Neural cell (in vitro differentiated cells): ENCODE measurements around the gene IPO5. TPM values are rescaled to one million over a fixed set of nuclear protein-coding genes. Genes with fewer than 3 reads are reported as not detected.

ENCODE experiments used
- H2AFZ ChIP-seq: fragments of 200-600, 300-800 bp; sonication (generic), shearing (Covaris generic); 2 replicates; pipeline ENCODE4 v1.6.0; 2014; ENCODE audit warnings: low read depth, mild to moderate bottlenecking, antibody characterized with exemption, low read length, moderate library complexity
- H3F3A ChIP-seq: fragments of 200-600 bp; shearing (Covaris generic); 2 replicates; pipeline ENCODE4 v1.6.1; 2016; ENCODE audit warnings: mild to moderate bottlenecking, moderate library complexity, mixed read lengths, antibody characterized with exemption, low read length; ENCODE audit not compliant: insufficient read depth, poor library complexity, severe bottlenecking
- H3K27ac ChIP-seq: fragments of 200-600, 300-800 bp; sonication (generic), shearing (Covaris generic); 2 replicates; pipeline ENCODE4 v1.5.1; 2014; ENCODE audit warnings: mild to moderate bottlenecking, low read length, moderate library complexity
- H3K27me3 ChIP-seq: fragments of 300-800, 200-600 bp; sonication (generic), shearing (Covaris generic); 2 replicates; pipeline ENCODE4 v1.6.0; 2014; ENCODE audit warnings: mild to moderate bottlenecking, low read depth, low read length, moderate library complexity; ENCODE audit not compliant: insufficient read depth
- H3K36me3 ChIP-seq: fragments of 300-800, 200-600 bp; sonication (generic), shearing (Covaris generic); 2 replicates; pipeline ENCODE4 v1.5.1; 2014; ENCODE audit warnings: mild to moderate bottlenecking, antibody characterized with exemption, low read length, moderate library complexity; ENCODE audit not compliant: insufficient read depth
- H3K4me2 ChIP-seq: fragments of 300-800, 200-600 bp; sonication (generic), shearing (Covaris generic); 2 replicates; pipeline ENCODE4 v1.6.0; 2014; ENCODE audit warnings: mild to moderate bottlenecking, low read length
- H3K4me3 ChIP-seq: fragments of 300-800, 200-600 bp; sonication (generic), shearing (Covaris generic); 2 replicates; pipeline ENCODE4 v1.5.1; 2014; ENCODE audit warnings: mild to moderate bottlenecking, low read length, moderate library complexity
- H3K79me2 ChIP-seq: fragments of 200-600 bp; shearing (Covaris generic); replicated peaks from 2 replicates; pipeline ENCODE4 v1.6.0; 2014; ENCODE audit warnings: mild to moderate bottlenecking, low read length, moderate library complexity; ENCODE audit not compliant: insufficient read depth
- H3K9ac ChIP-seq: fragments of 300-800, 200-600 bp; sonication (generic), shearing (Covaris generic); 2 replicates; pipeline ENCODE4 v1.6.1; 2016; ENCODE audit warnings: mild to moderate bottlenecking, low read length, mixed read lengths
- H3K9me2 ChIP-seq: fragments of 200-600 bp; shearing (Covaris generic); 2 replicates; pipeline ENCODE4 v1.6.1; 2016; ENCODE audit warnings: mild to moderate bottlenecking, low read length, mixed read lengths; ENCODE audit not compliant: insufficient read depth
- H3K9me3 ChIP-seq: fragments of 200-600, 300-800 bp; sonication (generic), shearing (Covaris generic); 2 replicates; pipeline ENCODE4 v1.6.1; 2016; ENCODE audit warnings: mild to moderate bottlenecking, mixed run types, low read length, moderate library complexity, mixed read lengths
- H4K20me1 ChIP-seq: fragments of 200-600 bp; shearing (Covaris generic); 2 replicates; pipeline ENCODE4 v1.6.1; 2016; ENCODE audit warnings: mild to moderate bottlenecking, mixed run types; ENCODE audit not compliant: insufficient read depth
- EP300 ChIP-seq: fragments of 450-650 bp; conservative IDR thresholded peaks from 2 replicates; pipeline ENCODE4 v1.6.1; 2014; ENCODE audit warnings: antibody characterized with exemption, mild to moderate bottlenecking, moderate library complexity; ENCODE audit not compliant: poor library complexity, severe bottlenecking
- EZH2 ChIP-seq: fragments of 200-600, 300-800 bp; shearing (Covaris generic), sonication (generic); IDR thresholded peaks from 2 replicates; pipeline ENCODE4 v1.6.1; 2014; ENCODE audit warnings: antibody characterized with exemption, low read length, borderline replicate concordance, mild to moderate bottlenecking; ENCODE audit not compliant: insufficient read depth, poor library complexity, severe bottlenecking
- MXI1 ChIP-seq: fragments of 450-650 bp; conservative IDR thresholded peaks from 2 replicates; pipeline ENCODE4 v1.6.1; 2014; ENCODE audit warnings: antibody characterized with exemption, mild to moderate bottlenecking; ENCODE audit not compliant: poor library complexity, severe bottlenecking
- POLR2AphosphoS5 ChIP-seq: IDR thresholded peaks from 2 replicates; pipeline ENCODE4 v1.6.1; 2012
- RAD21 ChIP-seq: fragments of 450-650 bp; conservative IDR thresholded peaks from 2 replicates; pipeline ENCODE4 v1.6.1; 2014; ENCODE audit warnings: antibody characterized with exemption, mild to moderate bottlenecking, moderate library complexity
- SMC3 ChIP-seq: fragments of 450-650 bp; conservative IDR thresholded peaks from 2 replicates; pipeline ENCODE4 v1.6.1; 2014; ENCODE audit warnings: antibody characterized with exemption, mild to moderate bottlenecking, moderate library complexity; ENCODE audit not compliant: poor library complexity
- TAF1 ChIP-seq: IDR thresholded peaks from 2 replicates; pipeline ENCODE4 v1.6.1; 2012; ENCODE audit warnings: low read depth
- polyA plus RNA-seq: library from polyadenylated mRNA; depleted of rRNA; stranded (reverse); fragments of >200 nt; gene quantifications from 2 replicates; pipeline ENCODE4 v1.2.3, GENCODE V29; 2014
- TF ChIP-seq, protein P1 (sequence below): fragments of 450-650 bp; IDR thresholded peaks from 2 replicates; pipeline ENCODE4 v1.5.1; 2014; ENCODE audit warnings: antibody characterized with exemption, mild to moderate bottlenecking, moderate library complexity; ENCODE audit not compliant: poor library complexity, severe bottlenecking
- TF ChIP-seq, protein P2 (sequence below): IDR thresholded peaks from 2 replicates; pipeline ENCODE4 v1.6.1; 2012; ENCODE audit warnings: borderline replicate concordance

Gene IPO5
- polyA plus RNA-seq, 1 donor from 2014 or later: 83.4 TPM

DNA sequence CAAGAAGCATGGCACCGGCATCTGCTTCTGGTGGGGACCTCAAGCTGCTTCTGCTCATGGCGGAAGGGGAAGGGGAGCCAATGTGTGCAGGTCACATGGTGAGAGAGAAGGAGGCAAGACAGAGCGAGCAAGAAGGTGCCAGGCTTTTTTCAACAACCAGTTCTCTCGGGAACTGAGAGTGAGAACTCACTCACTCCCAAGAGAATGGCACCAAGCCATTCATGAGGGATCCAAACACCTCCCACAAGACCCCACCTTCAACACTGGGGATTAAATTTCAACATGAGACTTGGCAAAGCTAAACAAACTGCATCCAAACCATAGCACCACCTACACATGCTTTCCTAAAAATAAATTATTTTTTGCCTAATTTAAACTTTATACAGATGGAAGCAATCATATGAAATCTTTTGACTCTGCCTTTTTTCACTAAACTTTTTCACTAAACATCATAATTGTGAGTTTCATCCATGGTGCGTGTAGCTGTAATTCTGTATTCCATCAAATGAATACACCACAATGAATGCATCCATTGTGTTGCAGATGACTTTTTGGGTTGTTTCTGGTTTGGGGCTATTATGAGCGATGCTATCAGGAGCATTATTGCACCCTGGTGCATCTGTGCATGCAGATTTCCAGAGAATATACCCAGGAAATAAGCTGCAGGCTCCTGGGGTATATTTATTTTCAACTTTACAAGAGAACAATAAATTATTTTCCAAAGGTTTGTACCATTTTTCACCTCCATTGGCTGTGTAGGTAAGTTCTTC lies 14.6 kb upstream of the IPO5 start:
- no peaks in the 10 kb centered on the region for H3K9me2 ChIP-seq
- H3K4me3 ChIP-seq: no peak overlapping the region

DNA sequence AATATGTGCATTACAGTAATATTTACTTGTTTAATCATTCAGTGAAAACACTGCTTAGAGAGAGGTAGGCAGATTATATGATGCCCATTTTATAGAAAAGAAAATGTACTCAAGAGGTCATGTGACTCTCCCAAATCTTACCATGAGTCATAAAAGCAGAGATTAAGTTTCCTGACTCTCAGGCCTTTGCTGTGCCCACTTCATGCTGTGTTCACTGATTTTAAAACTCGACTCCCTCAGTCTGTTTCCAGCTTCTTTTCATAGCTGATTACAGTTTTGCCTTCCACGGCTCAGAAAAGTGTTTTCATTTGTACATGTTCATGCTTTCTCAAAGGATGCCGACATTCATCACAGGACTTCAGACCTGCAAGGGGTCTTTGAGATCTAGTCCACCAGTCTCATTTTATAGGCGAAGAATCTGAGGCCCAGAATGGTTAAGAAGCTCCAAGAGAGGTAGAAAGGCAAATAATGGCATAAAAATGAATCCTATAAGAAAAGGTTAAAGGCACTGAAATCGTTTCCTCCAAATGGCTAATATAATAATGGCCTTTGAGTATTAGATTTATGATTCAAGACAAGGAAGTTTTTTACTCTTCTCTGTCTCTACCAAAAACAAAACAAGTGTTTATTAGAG lies 9.0 kb upstream of the IPO5 start:
- no peaks in the 10 kb centered on the region for H3K79me2 ChIP-seq
- H4K20me1 ChIP-seq: no peaks in the 10 kb centered on the region
- no peak overlapping the region for H2AFZ ChIP-seq
- no peak for TF ChIP-seq SMC3
- no peak for TF ChIP-seq EP300
- TF ChIP-seq POLR2AphosphoS5: no peak
- no peak for TF ChIP-seq MXI1
- TF ChIP-seq EZH2: no peak
- TF ChIP-seq RAD21: no peak
- TF ChIP-seq, protein P1, sequence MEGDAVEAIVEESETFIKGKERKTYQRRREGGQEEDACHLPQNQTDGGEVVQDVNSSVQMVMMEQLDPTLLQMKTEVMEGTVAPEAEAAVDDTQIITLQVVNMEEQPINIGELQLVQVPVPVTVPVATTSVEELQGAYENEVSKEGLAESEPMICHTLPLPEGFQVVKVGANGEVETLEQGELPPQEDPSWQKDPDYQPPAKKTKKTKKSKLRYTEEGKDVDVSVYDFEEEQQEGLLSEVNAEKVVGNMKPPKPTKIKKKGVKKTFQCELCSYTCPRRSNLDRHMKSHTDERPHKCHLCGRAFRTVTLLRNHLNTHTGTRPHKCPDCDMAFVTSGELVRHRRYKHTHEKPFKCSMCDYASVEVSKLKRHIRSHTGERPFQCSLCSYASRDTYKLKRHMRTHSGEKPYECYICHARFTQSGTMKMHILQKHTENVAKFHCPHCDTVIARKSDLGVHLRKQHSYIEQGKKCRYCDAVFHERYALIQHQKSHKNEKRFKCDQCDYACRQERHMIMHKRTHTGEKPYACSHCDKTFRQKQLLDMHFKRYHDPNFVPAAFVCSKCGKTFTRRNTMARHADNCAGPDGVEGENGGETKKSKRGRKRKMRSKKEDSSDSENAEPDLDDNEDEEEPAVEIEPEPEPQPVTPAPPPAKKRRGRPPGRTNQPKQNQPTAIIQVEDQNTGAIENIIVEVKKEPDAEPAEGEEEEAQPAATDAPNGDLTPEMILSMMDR: no peak
- TF ChIP-seq, protein P2, sequence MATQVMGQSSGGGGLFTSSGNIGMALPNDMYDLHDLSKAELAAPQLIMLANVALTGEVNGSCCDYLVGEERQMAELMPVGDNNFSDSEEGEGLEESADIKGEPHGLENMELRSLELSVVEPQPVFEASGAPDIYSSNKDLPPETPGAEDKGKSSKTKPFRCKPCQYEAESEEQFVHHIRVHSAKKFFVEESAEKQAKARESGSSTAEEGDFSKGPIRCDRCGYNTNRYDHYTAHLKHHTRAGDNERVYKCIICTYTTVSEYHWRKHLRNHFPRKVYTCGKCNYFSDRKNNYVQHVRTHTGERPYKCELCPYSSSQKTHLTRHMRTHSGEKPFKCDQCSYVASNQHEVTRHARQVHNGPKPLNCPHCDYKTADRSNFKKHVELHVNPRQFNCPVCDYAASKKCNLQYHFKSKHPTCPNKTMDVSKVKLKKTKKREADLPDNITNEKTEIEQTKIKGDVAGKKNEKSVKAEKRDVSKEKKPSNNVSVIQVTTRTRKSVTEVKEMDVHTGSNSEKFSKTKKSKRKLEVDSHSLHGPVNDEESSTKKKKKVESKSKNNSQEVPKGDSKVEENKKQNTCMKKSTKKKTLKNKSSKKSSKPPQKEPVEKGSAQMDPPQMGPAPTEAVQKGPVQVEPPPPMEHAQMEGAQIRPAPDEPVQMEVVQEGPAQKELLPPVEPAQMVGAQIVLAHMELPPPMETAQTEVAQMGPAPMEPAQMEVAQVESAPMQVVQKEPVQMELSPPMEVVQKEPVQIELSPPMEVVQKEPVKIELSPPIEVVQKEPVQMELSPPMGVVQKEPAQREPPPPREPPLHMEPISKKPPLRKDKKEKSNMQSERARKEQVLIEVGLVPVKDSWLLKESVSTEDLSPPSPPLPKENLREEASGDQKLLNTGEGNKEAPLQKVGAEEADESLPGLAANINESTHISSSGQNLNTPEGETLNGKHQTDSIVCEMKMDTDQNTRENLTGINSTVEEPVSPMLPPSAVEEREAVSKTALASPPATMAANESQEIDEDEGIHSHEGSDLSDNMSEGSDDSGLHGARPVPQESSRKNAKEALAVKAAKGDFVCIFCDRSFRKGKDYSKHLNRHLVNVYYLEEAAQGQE: no peak
- no peak overlapping the region for H3K4me2 ChIP-seq
- H3K9ac ChIP-seq: no peak overlapping the region
- H3K9me3 ChIP-seq: no peaks in the 10 kb centered on the region
- H3K36me3 ChIP-seq: no peaks in the 10 kb centered on the region
- no peak overlapping the region for H3K27ac ChIP-seq
- H3K4me3 ChIP-seq: no peak overlapping the region
- no peaks in the 10 kb centered on the region for H3F3A ChIP-seq
- no peaks in the 10 kb centered on the region for H3K27me3 ChIP-seq
- no peaks in the 10 kb centered on the region for H3K9me2 ChIP-seq

More for the DNA sequence above, 14.6 kb upstream of the IPO5 start:
- TF ChIP-seq RAD21 (no peak), EP300 (no peak), MXI1 (no peak), EZH2 (no peak), TAF1 (no peak), SMC3 (no peak), POLR2AphosphoS5 (no peak)
- TF ChIP-seq, protein P2: no peak
- TF ChIP-seq, protein P1: no peak
- Histone ChIP-seq H3K4me2 (no peak overlapping the region), H3K27me3 (no peaks in the 10 kb centered on the region), H4K20me1 (no peaks in the 10 kb centered on the region), H3K9me3 (no peaks in the 10 kb centered on the region), H3K79me2 (no peaks in the 10 kb centered on the region), H3K36me3 (no peaks in the 10 kb centered on the region), H2AFZ (no peak overlapping the region), H3F3A (no peaks in the 10 kb centered on the region), H3K27ac (no peak overlapping the region), H3K9ac (no peak overlapping the region)
